ENCODE measurements around the gene LRRC45.

LRRC45 gene

DNA sequence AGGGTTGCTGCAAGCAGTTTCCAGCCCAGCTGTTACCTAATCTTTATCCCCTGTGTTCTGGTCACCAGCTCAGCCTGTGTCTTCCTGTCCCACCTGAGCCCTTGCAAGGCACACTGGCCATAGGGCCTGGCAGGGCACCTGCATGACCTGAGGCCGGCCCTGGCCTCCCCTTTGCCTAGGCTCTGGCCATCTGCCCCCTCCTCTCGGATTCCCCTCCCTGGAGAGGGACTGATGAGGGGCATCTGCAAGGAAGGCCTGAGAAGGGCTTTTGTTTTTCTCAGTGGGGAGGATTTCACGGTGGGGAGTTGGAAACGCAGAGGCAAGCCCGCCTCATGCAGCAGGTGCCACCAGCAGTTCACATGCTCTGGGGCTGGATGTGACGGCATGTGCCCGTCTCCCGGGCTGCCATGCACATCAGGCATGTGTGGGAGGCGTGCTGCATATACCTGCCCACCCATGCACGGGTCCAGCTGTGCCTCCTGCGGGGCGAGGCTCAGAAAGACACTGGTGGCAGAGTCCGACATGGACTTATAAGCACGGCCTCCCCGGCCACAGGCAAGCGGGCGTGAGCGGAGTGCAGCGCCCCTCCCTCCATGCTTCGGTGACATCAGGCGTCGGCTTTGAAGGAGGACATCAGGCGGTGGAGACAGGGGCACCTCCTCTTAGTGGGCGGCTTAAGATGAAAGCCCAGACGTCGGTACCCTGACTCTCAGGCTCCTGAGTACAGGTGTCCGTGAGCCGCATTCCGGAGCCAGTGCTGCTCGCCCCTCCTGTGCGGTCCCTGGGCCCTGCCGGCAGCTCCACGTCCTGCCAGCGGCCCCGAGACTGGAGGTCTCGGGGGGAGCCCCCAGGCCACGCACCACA is 29.1 kb upstream of the LRRC45 start:
- no peak for DNase-seq (ENCODE audit: low read depth)
- TF ChIP-seq, protein P1, sequence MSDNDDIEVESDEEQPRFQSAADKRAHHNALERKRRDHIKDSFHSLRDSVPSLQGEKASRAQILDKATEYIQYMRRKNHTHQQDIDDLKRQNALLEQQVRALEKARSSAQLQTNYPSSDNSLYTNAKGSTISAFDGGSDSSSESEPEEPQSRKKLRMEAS (IDR thresholded peaks at IDR 0.05; ENCODE audit: low read depth, low read length) = no peak
- no peak for TF ChIP-seq MYC (IDR thresholded peaks at IDR 0.05; ENCODE audit: low read depth, low read length)
- TF ChIP-seq, protein P2, sequence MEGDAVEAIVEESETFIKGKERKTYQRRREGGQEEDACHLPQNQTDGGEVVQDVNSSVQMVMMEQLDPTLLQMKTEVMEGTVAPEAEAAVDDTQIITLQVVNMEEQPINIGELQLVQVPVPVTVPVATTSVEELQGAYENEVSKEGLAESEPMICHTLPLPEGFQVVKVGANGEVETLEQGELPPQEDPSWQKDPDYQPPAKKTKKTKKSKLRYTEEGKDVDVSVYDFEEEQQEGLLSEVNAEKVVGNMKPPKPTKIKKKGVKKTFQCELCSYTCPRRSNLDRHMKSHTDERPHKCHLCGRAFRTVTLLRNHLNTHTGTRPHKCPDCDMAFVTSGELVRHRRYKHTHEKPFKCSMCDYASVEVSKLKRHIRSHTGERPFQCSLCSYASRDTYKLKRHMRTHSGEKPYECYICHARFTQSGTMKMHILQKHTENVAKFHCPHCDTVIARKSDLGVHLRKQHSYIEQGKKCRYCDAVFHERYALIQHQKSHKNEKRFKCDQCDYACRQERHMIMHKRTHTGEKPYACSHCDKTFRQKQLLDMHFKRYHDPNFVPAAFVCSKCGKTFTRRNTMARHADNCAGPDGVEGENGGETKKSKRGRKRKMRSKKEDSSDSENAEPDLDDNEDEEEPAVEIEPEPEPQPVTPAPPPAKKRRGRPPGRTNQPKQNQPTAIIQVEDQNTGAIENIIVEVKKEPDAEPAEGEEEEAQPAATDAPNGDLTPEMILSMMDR (IDR thresholded peaks at IDR 0.05; ENCODE audit: low read depth, low read length) = no peak
- no peak for TF ChIP-seq POLR2A (IDR thresholded peaks at IDR 0.05; ENCODE audit: extremely low read depth, insufficient read length)
- H3K4me3 ChIP-seq (ENCODE audit: low read depth, low read length) = no peak overlapping the region

DNA sequence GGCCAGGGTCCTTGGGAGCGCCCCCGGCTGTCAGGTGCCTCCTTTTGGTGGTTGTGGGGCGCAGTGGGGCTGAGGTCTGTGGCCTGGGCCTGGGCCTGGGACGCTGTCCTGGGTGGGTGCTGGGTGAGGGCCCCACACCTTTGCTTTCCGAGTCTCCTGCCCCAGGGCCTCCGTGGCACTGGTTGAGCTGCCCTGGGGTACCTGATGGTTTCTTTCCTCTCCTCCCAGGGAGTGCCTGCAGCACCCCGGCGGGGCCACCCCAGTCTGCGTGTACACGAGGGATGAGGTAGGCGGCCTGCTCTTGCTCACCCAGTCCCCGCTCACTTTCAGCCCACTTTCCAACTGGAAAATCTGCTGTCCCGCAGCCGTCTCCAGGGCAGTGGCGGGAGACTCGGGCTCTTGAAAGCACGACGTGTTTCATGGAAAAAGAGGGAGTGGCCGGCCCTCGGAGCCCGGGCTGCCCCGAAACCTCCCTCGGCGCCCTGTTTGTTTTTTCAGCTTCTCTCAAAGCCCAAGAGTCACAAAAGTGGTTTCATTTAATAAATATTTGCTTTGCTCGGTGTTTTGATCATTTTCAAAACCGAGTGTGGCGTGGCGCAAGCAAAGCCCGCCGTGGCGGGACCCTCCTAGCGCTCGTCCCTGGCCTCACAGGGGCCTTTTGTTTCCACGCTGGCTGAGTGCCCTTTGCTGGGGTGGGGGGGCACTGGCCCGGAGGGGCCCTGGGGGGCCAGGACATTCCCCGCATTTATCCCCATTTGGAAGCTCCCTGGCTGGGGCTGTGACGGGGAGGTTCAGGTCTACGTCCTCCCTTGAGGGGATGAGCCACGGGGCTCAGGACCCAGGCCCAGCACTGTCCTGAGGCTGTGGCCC is 28.3 kb upstream of the LRRC45 start:
- TF ChIP-seq, protein P1 (IDR thresholded peaks at IDR 0.05; ENCODE audit: low read depth, low read length) = no peak
- TF ChIP-seq, protein P2 (IDR thresholded peaks at IDR 0.05; ENCODE audit: low read depth, low read length) = no peak
- TF ChIP-seq POLR2A (IDR thresholded peaks at IDR 0.05; ENCODE audit: extremely low read depth, insufficient read length) (no peak), MYC (IDR thresholded peaks at IDR 0.05; ENCODE audit: low read depth, low read length) (no peak)
- H3K4me3 ChIP-seq (ENCODE audit: low read depth, low read length) = no peak overlapping the region
- DNase-seq (ENCODE audit: low read depth) = no peak

DNA sequence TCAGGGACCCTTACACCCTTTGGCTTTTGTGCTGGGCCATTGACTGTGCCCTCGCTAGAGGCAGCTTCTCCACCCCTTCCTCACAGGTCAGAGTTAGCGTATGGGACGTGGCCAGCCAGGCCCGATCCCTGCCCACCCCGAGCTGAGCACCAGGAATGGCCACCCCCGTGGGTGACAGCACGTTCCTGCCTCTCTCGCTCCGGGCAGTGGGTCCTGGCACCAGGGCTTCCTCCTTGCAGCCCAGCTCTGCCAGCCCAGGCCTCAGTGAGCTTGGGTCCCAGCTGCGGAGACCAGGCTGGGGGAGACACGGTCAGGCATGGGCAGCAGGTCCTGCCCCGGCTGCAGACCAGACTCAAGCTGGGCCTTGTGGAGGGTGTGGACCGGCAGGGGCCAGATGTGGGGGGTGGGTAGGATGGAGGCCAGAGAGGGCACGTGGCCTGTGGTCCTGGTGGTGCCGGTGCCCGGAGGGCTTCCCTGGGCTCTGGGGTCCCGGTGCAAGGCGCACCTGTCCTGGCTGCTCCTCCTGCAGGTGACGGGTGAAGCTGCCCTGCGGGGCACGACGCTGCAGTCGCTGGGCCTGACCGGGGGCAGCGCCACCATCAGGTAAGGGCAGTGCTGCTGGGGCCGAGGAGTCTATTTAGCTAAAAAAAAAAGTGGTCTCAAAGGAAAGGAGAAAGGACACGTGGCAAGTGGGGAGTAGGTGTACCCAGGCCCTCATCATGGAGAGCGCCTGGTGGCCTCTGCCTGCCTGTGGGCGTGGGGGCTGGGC is 27.5 kb upstream of the LRRC45 start:
- no peak for DNase-seq (ENCODE audit: low read depth)
- TF ChIP-seq POLR2A (IDR thresholded peaks at IDR 0.05; ENCODE audit: extremely low read depth, insufficient read length) (no peak), MYC (IDR thresholded peaks at IDR 0.05; ENCODE audit: low read depth, low read length) (no peak)
- TF ChIP-seq, protein P2 (IDR thresholded peaks at IDR 0.05; ENCODE audit: low read depth, low read length) = no peak
- TF ChIP-seq, protein P1 (IDR thresholded peaks at IDR 0.05; ENCODE audit: low read depth, low read length) = no peak
- H3K4me3 ChIP-seq (ENCODE audit: low read depth, low read length) = no peak overlapping the region

GRCh38 chr17:81996232-81996756 is 26.8 kb upstream of the LRRC45 start:
- no peak for DNase-seq (ENCODE audit: low read depth)
- TF ChIP-seq MYC (IDR thresholded peaks at IDR 0.05; ENCODE audit: low read depth, low read length) = no peak
- TF ChIP-seq, protein P1 (IDR thresholded peaks at IDR 0.05; ENCODE audit: low read depth, low read length) = no peak
- TF ChIP-seq, protein P2 (IDR thresholded peaks at IDR 0.05; ENCODE audit: low read depth, low read length) = no peak
- no peak for TF ChIP-seq POLR2A (IDR thresholded peaks at IDR 0.05; ENCODE audit: extremely low read depth, insufficient read length)
- H3K4me3 ChIP-seq (ENCODE audit: low read depth, low read length) = no peak overlapping the region
